ENCODE results near the gene PSMD6. TPM values are rescaled to one million over a fixed set of nuclear protein-coding genes. Genes with fewer than 3 reads are reported as not detected.

PSMD6 gene
- total and polyA plus RNA-seq, 2 experiments from 2014 or later = 110 to 184 TPM

- Histone ChIP-seq H3K9me3 (ENCODE audit: low read depth) (no peaks in the 10 kb centered on the region), H3K27ac (no peak overlapping the region), H3K4me3 (no peak overlapping the region), H3K27me3 (no peaks in the 10 kb centered on the region), H3K36me3 (no peaks in the 10 kb centered on the region), H3K4me1 (ENCODE audit: low read depth) (peaks cover 5% of the 10 kb centered on the region)
- no peak for TF ChIP-seq CTCF (IDR thresholded peaks at IDR 0.05; ENCODE audit: low read depth, low read length)
- DNase-seq (ENCODE audit: low read depth in 1 of 2, low spot score in 1 of 2) = peak in 1 of 2 donors; percentile 98
Observed at GRCh38 chr3:63976161-63976871, 47.0 kb downstream of the PSMD6 start.

GRCh38 chr3:63975723-63976122 lies 47.6 kb downstream of the PSMD6 start:
- no peaks in the 10 kb centered on the region for H3K27me3 ChIP-seq
- peaks cover 11% of the 10 kb centered on the region for H3K4me1 ChIP-seq (ENCODE audit: low read depth)
- H3K4me3 ChIP-seq = no peak overlapping the region
- H3K9me3 ChIP-seq (ENCODE audit: low read depth) = no peaks in the 10 kb centered on the region
- no peak for TF ChIP-seq CTCF (IDR thresholded peaks at IDR 0.05; ENCODE audit: low read depth, low read length)
- H3K27ac ChIP-seq = no peak overlapping the region
- H3K36me3 ChIP-seq = no peaks in the 10 kb centered on the region
- peak in 1 of 2 donors; percentile 75 for DNase-seq (ENCODE audit: low read depth in 1 of 2, low spot score in 1 of 2)

GRCh38 chr3:63974451-63974850 lies 48.8 kb downstream of the PSMD6 start:
- Histone ChIP-seq H3K4me1 (ENCODE audit: low read depth) (peaks cover 23% of the 10 kb centered on the region), H3K27me3 (no peaks in the 10 kb centered on the region), H3K9me3 (ENCODE audit: low read depth) (no peaks in the 10 kb centered on the region), H3K36me3 (no peaks in the 10 kb centered on the region), H3K4me3 (no peak overlapping the region), H3K27ac (no peak overlapping the region)
- no peak for TF ChIP-seq CTCF (IDR thresholded peaks at IDR 0.05; ENCODE audit: low read depth, low read length)
- DNase-seq (ENCODE audit: low read depth in 1 of 2, low spot score in 1 of 2) = no peak

- no peak overlapping the region for H3K4me3 ChIP-seq
- H3K27ac ChIP-seq = no peak overlapping the region
- TF ChIP-seq CTCF (IDR thresholded peaks at IDR 0.05; ENCODE audit: low read depth, low read length) = no peak
- H3K9me3 ChIP-seq (ENCODE audit: low read depth) = no peaks in the 10 kb centered on the region
- peaks cover 29% of the 10 kb centered on the region for H3K4me1 ChIP-seq (ENCODE audit: low read depth)
- H3K27me3 ChIP-seq = no peaks in the 10 kb centered on the region
- no peak for DNase-seq (ENCODE audit: low read depth in 1 of 2, low spot score in 1 of 2)
- H3K36me3 ChIP-seq = no peaks in the 10 kb centered on the region
Observed at GRCh38 chr3:63973406-63973805, 49.9 kb downstream of the PSMD6 start.

- H3K4me3 ChIP-seq = no peak overlapping the region
- H3K4me1 ChIP-seq (ENCODE audit: low read depth) = peaks cover 34% of the 10 kb centered on the region
- TF ChIP-seq CTCF (IDR thresholded peaks at IDR 0.05; ENCODE audit: low read depth, low read length) = no peak
- H3K27me3 ChIP-seq = no peaks in the 10 kb centered on the region
- H3K9me3 ChIP-seq (ENCODE audit: low read depth) = no peaks in the 10 kb centered on the region
- no peak overlapping the region for H3K27ac ChIP-seq
- no peaks in the 10 kb centered on the region for H3K36me3 ChIP-seq
- DNase-seq (ENCODE audit: low read depth in 1 of 2, low spot score in 1 of 2) = no peak
Observed at GRCh38 chr3:63972987-63973386, 50.3 kb downstream of the PSMD6 start.

Data from cardiac muscle cell (in vitro differentiated cells and primary cell).